Activated T-cell treated with anti-CD3 and anti-CD28 coated beads, Interleukin-2, amount 50 U/mL, for 24 hours (primary cell): Measurements from ENCODE around the gene APBA2.
A peak's percentile ranks its signal among the peaks of the same experiment; 100 is the strongest.

Experiments
- DNase-seq: peaks from one replicate; pipeline ENCODE4 v3.0.0-alpha.2; 2020
- H3K27ac Mint-ChIP-seq: 2 replicates; pipeline ENCODE4 v1.8.0; 2020; ENCODE audit warnings: mild to moderate bottlenecking, mixed read lengths
- H3K27me3 Mint-ChIP-seq: 2 replicates; pipeline ENCODE4 v1.8.0; 2020; ENCODE audit warnings: mixed read lengths
- H3K36me3 Mint-ChIP-seq: 2 replicates; pipeline ENCODE4 v1.8.0; 2020; ENCODE audit warnings: low read depth, mixed read lengths
- H3K4me1 Mint-ChIP-seq: 2 replicates; pipeline ENCODE4 v1.8.0; 2020; ENCODE audit warnings: low read depth, mixed read lengths
- H3K4me3 Mint-ChIP-seq: 2 replicates; pipeline ENCODE4 v1.8.0; 2020; ENCODE audit warnings: mild to moderate bottlenecking, moderate library complexity, mixed read lengths
- H3K9me3 Mint-ChIP-seq: 2 replicates; pipeline ENCODE4 v1.8.0; 2020; ENCODE audit warnings: mixed read lengths

APBA2 gene

DNA sequence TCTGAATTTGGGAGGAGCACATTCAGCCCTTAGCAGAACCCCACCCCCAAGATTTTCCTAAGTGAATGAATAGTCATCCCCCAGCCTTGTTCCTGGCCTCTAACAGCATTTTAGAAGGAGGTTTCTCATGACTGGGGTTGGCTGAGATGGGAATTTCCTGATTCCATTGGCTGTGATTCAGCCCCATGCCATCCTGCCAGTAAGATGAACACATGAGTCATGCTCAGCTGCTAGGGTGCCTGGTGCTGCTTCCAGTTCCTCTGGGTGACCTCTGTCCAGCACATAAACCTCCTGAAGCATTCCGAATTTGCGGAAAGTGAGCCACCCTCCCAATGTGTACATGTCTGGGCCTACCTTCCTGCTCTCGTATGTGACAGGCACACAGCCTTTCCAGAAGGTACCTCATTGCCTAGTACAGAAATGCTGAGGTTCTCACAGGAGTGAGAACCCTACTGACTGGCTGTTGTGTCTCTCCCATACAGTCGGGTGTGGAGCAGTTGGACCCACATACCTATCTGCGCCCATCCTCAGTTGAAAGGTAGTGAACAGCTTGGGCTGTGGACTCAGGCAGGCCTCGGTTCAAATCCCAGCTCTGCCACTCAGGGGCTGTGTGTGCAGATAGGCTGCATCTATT lies 91.7 kb downstream of the APBA2 start:
- H3K4me3 Mint-ChIP-seq, result no peak overlapping the region
- peak; percentile 22 for DNase-seq

DNA sequence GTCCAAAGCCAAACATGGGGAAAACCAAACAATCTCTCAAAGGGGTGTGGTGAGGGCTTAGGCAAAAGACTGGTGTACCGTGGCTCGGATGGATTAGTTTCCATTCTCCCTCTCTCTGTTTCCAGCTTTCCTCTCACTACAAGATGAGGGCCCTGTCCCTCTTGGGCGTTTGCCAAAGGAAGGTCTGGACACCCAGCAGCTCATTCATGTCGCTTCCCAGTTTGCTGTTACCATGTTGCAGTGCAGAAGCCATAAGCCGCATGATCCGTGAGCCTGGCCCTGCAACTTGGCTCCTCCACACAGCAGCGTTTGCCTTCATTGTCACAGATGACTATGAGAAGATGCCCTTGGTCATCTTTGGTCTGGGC lies 92.2 kb downstream of the APBA2 start:
- peaks cover 32% of the 10 kb centered on the region for H3K4me1 Mint-ChIP-seq
- no peaks in the 10 kb centered on the region for H3K9me3 Mint-ChIP-seq
- H3K27ac Mint-ChIP-seq, result no peak overlapping the region
- H3K4me3 Mint-ChIP-seq, result no peak overlapping the region
- H3K27me3 Mint-ChIP-seq, result no peaks in the 10 kb centered on the region
- no peak for DNase-seq
- H3K36me3 Mint-ChIP-seq, result peaks cover 2% of the 10 kb centered on the region

More for the DNA sequence above, 91.7 kb downstream of the APBA2 start:
- H3K36me3 Mint-ChIP-seq, result peaks cover 2% of the 10 kb centered on the region
- no peaks in the 10 kb centered on the region for H3K9me3 Mint-ChIP-seq
- H3K27ac Mint-ChIP-seq, result no peak overlapping the region
- H3K27me3 Mint-ChIP-seq, result no peaks in the 10 kb centered on the region
- peaks cover 34% of the 10 kb centered on the region for H3K4me1 Mint-ChIP-seq

DNA sequence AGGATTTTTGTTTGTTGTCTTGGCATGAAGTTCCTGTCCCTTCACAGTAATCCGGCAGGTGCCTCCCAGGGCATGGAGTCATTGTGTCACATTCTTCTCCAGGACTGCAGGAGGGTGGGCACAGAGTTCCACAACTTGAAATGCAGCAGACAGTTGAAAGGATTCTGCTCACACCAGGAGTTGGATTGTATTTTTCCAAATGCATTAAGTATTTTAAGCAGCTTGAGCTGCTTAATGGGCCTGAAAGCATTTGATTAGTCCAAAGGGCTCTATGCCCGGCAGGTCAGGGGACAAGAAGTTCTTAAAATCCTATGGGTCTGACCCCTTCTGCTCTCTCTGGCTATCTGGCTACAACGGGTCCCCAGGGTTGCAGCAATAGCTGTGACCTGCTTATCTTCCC lies 92.9 kb downstream of the APBA2 start:
- Mint-ChIP-seq H3K4me1 (peaks cover 32% of the 10 kb centered on the region), H3K27ac (no peak overlapping the region), H3K36me3 (peaks cover 2% of the 10 kb centered on the region)

DNA sequence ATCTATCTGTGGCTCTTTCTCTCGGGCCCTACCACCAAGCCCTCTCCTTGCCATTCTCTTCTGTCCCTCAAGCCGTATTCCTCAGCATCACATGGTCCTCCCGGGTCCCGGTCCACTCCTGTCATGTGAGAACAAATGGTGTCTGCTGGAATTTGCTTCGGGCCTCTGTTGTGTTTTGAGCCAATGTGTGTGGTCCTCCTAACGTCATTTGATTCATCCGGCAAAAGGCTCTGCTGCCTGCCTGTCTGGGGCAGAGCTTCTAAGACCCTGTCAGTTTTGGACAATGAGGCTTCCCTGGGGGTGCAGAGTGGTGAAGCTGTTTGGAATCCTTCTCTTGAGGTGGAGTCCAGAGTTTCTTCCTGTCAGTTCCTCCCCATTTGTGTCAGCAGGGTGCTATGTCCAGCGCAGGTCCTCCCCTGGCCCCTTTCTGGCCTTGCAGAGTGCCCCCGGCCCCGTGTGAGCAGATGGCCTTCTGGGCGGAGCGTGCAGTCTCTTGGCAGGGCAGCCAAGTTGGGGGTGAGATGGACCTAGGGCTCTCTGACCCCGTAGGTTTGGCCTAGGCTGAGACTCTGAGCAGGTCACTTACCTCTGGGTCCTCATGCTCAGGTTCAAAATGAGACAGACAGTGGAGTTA lies 93.6 kb downstream of the APBA2 start:
- no peak overlapping the region for H3K27ac Mint-ChIP-seq
- peaks cover 2% of the 10 kb centered on the region for H3K36me3 Mint-ChIP-seq
- no peaks in the 10 kb centered on the region for H3K9me3 Mint-ChIP-seq
- no peak overlapping the region for H3K4me3 Mint-ChIP-seq
- peak; percentile 23 for DNase-seq
- H3K4me1 Mint-ChIP-seq, result peaks cover 30% of the 10 kb centered on the region
- no peaks in the 10 kb centered on the region for H3K27me3 Mint-ChIP-seq

More for the DNA sequence above, 92.9 kb downstream of the APBA2 start:
- H3K27me3 Mint-ChIP-seq, result no peaks in the 10 kb centered on the region
- peak; percentile 14 for DNase-seq
- no peaks in the 10 kb centered on the region for H3K9me3 Mint-ChIP-seq
- no peak overlapping the region for H3K4me3 Mint-ChIP-seq

DNA sequence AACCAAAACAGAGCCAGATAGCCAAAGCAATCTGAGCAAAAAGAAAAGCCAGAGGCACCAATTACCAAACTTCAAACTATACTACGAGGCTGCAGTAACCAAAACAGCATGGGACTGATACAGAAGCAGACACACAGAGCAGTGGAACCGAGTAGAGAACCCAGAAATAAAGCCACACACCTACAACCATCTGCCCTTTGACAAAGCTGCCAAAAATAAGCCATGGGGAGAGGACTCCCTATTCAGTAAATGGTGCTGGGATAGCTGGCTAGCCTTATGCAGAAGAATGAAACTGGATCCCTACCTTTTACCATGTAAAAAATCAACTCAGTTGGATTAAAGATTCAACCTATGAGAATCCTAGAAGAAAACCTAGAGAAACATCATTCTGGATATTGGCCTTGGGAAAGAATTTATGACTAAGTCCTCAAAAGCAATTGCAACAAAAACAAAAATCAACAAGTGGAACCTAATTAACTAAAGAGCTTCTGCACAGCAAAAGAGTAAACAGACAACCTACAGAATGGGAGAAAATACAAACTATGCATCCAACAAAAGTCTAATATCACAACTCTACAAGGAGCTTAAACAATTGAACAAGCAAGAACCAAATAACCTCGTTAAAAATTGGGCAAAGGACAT lies 95.1 kb downstream of the APBA2 start:
- Mint-ChIP-seq H3K4me1 (peaks cover 36% of the 10 kb centered on the region), H3K4me3 (no peak overlapping the region), H3K36me3 (peaks cover 2% of the 10 kb centered on the region), H3K27me3 (no peaks in the 10 kb centered on the region), H3K9me3 (no peaks in the 10 kb centered on the region), H3K27ac (no peak overlapping the region)
- DNase-seq, result no peak

DNA sequence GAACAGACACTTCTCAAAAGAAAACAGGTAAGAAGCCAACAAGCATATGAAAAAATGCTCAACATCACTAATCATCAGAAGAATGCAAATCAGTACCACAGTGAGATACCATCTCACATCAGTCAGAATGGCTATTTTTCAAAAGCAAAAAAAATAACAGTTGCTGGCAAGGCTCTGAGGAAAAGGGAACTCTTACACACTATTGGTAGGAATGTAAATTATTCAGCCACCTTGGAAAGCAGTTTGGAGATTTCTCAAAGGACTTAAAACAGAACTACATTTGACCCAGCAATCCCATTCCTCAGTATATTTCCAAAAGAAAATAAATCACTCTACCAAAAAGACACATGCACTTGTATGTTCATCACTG lies 95.6 kb downstream of the APBA2 start:
- DNase-seq, result no peak
- Mint-ChIP-seq H3K9me3 (no peaks in the 10 kb centered on the region), H3K4me3 (no peak overlapping the region), H3K4me1 (peaks cover 40% of the 10 kb centered on the region), H3K36me3 (peaks cover 2% of the 10 kb centered on the region), H3K27ac (no peak overlapping the region), H3K27me3 (no peaks in the 10 kb centered on the region)

DNA sequence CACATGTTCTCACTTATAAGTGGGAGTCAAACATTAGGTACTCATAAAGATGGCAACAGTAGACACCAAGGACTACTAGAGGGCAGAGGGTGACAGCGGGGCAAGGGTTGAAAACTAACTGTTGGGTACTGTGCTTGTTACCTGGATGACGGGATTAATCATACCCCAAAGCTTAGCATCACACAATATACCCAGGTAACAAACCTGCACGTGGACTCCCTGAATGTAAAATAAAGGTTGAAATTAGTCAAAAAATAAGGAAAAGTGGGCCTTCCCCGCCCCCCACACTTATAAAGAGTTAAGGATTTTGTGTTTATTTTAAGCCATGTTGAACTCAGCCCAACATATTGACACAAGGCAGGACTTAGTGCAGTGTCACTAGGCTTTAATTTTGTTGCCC lies 96.1 kb downstream of the APBA2 start:
- no peaks in the 10 kb centered on the region for H3K27me3 Mint-ChIP-seq
- no peak for DNase-seq
- H3K4me1 Mint-ChIP-seq, result peaks cover 43% of the 10 kb centered on the region
- H3K9me3 Mint-ChIP-seq, result peaks cover 3% of the 10 kb centered on the region
- peaks cover 6% of the 10 kb centered on the region for H3K36me3 Mint-ChIP-seq
- H3K27ac Mint-ChIP-seq, result no peak overlapping the region
- H3K4me3 Mint-ChIP-seq, result no peak overlapping the region

DNA sequence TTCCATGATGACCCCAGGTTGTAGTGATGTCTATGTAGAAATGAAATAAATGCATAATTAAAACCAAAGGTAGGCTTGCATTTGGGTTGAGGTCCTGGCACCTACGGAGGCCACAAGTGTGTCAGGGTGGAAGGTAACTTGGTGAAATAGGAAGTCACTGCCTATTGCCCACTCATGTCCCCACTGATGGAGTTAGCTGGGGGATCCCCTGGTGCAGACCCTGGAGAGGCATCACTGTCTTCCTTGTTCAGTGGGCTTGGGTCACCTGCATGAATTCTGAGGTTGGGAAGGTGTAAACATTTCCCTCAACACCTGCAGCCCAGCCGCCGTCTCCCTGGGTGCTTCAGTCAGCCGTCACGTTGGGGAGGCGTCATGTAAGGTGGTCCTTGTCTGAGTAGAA lies 97.1 kb downstream of the APBA2 start:
- Mint-ChIP-seq H3K27me3 (no peaks in the 10 kb centered on the region), H3K36me3 (peaks cover 10% of the 10 kb centered on the region), H3K4me1 (peaks cover 49% of the 10 kb centered on the region), H3K9me3 (peaks cover 9% of the 10 kb centered on the region), H3K27ac (no peak overlapping the region), H3K4me3 (no peak overlapping the region)
- no peak for DNase-seq

DNA sequence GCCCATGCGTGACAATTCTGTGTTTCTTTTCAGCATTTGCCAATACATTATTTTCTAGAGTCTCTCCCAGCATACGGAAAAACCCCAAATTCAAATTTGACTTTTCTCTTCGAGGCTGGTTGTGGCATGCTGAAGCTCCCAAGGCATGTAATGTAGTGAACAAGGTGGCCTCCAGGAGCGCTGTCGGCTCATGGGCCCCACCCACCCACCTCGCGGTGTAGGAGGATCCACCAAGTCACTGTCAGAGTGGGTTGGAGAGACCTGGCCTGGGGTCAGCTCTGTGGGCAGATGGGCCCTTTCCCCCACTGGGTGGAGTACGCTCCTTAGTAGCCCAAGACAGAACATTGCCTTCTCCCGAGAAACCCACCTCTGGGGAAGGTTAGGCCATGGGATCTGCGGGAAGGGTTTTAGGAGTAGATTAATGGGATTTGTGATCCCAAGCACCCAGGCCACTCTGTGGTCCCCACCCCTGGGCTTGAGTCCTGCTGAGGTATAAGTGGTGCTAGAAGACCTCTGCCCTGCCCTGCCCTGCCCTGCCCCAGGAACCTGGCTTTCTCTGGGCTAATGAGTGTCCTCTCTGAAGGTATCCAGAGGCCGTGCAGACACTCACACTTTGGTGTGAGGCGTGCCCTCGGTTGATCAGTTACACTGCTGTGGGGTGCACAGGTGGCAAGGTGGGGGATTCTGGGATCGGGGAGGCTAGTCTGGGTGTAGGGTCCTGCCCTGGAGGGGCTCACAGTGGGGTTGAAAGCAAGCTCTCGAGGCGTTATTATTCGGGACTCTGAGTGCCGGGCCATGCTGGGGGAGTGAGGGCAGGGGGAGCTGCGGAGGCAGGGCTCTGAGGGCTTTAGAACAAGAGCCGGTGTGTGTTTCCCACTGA lies 97.9 kb downstream of the APBA2 start:
- Mint-ChIP-seq H3K4me3 (no peak overlapping the region), H3K4me1 (peaks cover 48% of the 10 kb centered on the region), H3K27ac (no peak overlapping the region), H3K9me3 (peaks cover 9% of the 10 kb centered on the region), H3K36me3 (peaks cover 10% of the 10 kb centered on the region), H3K27me3 (no peaks in the 10 kb centered on the region)
- no peak for DNase-seq

DNA sequence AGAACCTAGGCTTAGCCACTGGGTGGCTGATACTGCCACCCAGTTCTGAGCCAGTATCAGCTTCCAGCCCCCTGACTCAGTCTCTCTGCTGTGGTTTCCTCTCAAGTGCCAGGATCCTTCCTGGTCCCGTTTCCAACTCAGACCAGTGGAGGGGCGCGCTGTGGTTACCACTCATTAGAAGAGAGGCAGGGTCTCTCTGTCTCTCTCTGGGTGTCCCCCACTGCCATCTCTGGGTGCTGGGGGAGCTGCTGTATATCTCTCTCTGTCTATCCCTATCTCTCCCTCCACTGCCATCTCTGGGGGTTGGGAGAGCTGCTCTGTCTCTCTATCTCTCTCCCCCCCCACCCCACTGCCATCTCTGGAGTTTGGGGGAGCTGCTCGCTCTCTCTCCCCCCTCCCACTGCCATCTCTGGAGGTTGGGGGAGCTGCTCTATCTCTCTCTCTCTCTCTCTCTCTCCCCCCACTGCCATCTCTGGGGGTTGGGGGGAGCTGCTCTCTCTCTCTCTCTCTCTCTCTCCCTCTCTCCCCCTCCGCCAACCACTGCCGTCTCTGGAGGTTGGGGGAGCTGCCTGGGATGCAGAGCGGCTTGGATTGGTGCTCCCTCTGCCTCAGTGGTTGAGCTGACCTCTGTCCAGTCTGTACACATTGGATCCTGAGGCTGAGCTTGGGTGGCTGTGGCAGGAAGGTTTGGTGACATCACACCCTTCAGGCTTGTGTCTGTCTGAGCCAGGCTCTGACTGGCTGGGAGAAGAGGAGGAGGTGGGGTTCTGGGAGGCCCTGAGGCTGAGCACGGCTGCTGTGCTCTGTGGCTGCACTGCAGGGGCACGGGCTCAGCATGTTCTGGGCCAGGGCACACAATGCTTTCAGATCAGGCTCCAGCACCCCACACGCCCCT lies 98.9 kb downstream of the APBA2 start:
- no peak for DNase-seq
- H3K27me3 Mint-ChIP-seq, result no peaks in the 10 kb centered on the region
- H3K4me1 Mint-ChIP-seq, result peaks cover 48% of the 10 kb centered on the region
- H3K9me3 Mint-ChIP-seq, result peaks cover 9% of the 10 kb centered on the region
- no peak overlapping the region for H3K27ac Mint-ChIP-seq
- peak overlapping the region; percentile 16 for H3K4me3 Mint-ChIP-seq
- peaks cover 10% of the 10 kb centered on the region for H3K36me3 Mint-ChIP-seq

DNA sequence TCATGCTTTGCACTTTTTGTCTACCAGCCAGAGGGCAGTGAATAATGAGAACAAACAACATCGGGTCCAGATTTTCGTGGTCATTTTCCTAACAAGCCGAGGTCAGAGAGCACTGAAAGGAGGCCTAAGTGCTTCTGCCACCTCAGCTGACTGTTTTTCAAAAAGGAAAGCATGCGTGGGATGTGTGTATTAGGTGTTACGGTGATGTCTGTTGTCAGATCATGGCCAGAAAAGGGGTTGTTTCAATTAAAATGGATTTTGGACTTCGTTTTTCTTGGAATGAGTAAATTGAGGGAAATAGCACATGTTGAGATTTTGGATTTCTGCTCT lies 99.5 kb downstream of the APBA2 start:
- peaks cover 48% of the 10 kb centered on the region for H3K4me1 Mint-ChIP-seq
- H3K27ac Mint-ChIP-seq, result peak overlapping the region; percentile 44
- peak overlapping the region; percentile 16 for H3K4me3 Mint-ChIP-seq

DNA sequence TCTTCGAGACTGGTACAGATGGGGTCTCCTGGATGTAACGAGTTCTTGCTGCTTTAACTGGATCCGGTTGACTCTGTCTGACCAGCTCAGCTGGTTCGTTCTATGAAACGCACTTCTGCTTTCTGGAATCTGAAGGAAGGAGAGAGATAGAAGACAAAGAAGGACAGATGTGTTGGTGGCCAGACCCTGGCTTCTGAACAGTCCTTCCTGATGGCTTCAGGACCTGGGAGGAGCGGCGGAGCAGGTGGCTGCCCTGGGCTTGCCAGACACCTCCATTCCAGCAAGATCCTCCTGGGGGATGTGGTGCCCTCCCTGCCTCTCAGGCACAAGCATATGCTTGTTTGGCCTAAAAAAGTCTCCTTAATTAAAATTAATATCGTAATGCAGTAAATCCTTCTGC lies 99.9 kb downstream of the APBA2 start:
- DNase-seq, result no peak
- Mint-ChIP-seq H3K27ac (peak overlapping the region; percentile 44), H3K4me1 (peaks cover 52% of the 10 kb centered on the region), H3K27me3 (no peaks in the 10 kb centered on the region), H3K36me3 (peaks cover 10% of the 10 kb centered on the region), H3K9me3 (peaks cover 9% of the 10 kb centered on the region), H3K4me3 (no peak overlapping the region)

More for the DNA sequence above, 99.5 kb downstream of the APBA2 start:
- Mint-ChIP-seq H3K27me3 (no peaks in the 10 kb centered on the region), H3K36me3 (peaks cover 10% of the 10 kb centered on the region), H3K9me3 (peaks cover 9% of the 10 kb centered on the region)
- DNase-seq, result no peak

DNA sequence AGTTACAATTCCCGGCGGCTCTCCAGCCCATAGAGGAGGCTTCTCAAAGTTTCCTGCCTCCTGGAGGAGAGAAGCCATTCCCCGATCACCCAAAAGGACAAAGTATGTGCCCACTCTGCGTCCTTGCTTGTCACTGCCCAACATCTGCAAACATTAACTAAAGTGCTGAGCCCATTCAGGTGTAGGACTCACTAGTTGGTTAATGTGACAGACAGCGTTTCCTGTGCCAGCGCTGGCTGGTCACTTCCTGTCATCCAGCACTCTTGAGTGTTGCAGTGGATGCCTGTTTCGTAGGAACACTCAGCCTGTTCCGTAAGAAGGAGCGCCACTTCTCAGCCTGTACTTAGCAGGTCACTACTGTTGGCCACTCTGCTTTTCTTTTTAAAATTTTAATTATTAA lies 100.3 kb downstream of the APBA2 start:
- Mint-ChIP-seq H3K4me1 (peaks cover 54% of the 10 kb centered on the region), H3K9me3 (peaks cover 9% of the 10 kb centered on the region), H3K4me3 (no peak overlapping the region), H3K36me3 (peaks cover 8% of the 10 kb centered on the region), H3K27me3 (no peaks in the 10 kb centered on the region), H3K27ac (peak overlapping the region; percentile 18)
- no peak for DNase-seq

DNA sequence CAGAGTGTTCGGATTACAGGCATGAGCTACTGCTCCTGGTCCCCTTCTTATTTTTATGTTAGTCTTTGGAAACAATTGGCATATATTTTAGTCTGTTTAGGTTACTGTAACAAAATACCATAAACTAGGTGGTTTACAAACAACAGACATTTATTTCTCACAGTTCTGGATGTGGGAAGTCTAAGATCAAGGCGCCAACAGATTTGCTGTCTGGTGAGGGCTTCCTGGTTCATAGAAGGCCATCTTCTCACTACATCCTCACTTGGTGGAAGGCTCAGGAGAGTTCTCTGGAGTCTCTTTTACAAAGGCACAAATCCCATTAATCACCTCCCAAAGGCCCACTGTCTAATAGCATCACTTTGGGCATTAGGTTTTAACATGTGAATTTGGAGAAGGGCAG lies 101.0 kb downstream of the APBA2 start:
- Mint-ChIP-seq H3K27ac (no peak overlapping the region), H3K9me3 (peaks cover 9% of the 10 kb centered on the region), H3K4me1 (peaks cover 56% of the 10 kb centered on the region), H3K4me3 (no peak overlapping the region), H3K36me3 (peaks cover 7% of the 10 kb centered on the region), H3K27me3 (no peaks in the 10 kb centered on the region)
- no peak for DNase-seq
